NB4 (cell line): ENCODE measurements around the gene COLEC11.

Experiments used
- DNase-seq: peaks from one replicate; pipeline ENCODE4 v3.0.0; 2010; ENCODE audit warnings: low read depth
- H3K4me3 ChIP-seq: one replicate; pipeline ENCODE4 v1.5.1; 2011; ENCODE audit warnings: mild to moderate bottlenecking, low read depth, low read length, moderate library complexity
- CTCF ChIP-seq: IDR thresholded peaks from one replicate; pipeline ENCODE4 v1.5.1; 2012; ENCODE audit warnings: low read depth, low read length
- MAX ChIP-seq: IDR thresholded peaks from 2 replicates; pipeline ENCODE4 v1.6.1; 2011; ENCODE audit warnings: low read depth, low read length
- MYC ChIP-seq: IDR thresholded peaks from 2 replicates; pipeline ENCODE4 v1.6.1; 2011; ENCODE audit warnings: low read depth, low read length
- POLR2A ChIP-seq: IDR thresholded peaks from 2 replicates; pipeline ENCODE4 v1.6.1; 2011; ENCODE audit warnings: mild to moderate bottlenecking; ENCODE audit not compliant: insufficient read length; ENCODE audit errors: extremely low read depth

The COLEC11 gene

GRCh38 chr2:3643371-3644245 is 48.7 kb downstream of the COLEC11 start:
- TF ChIP-seq MAX (no peak), MYC (no peak)
- no peak for DNase-seq
- H3K4me3 ChIP-seq: no peak overlapping the region

- TF ChIP-seq MAX: no peak
- TF ChIP-seq CTCF: no peak
- TF ChIP-seq POLR2A: no peak
- TF ChIP-seq MYC: no peak
- no peak for DNase-seq
- H3K4me3 ChIP-seq: no peak overlapping the region
These were observed 49.3 kb downstream of the COLEC11 start for GRCh38 chr2:3644246-3644525.

GRCh38 chr2:3644891-3645605 is 50.1 kb downstream of the COLEC11 start:
- no peak for DNase-seq
- H3K4me3 ChIP-seq: no peak overlapping the region
- TF ChIP-seq MYC: no peak
- no peak for TF ChIP-seq MAX
- TF ChIP-seq POLR2A: no peak
- no peak for TF ChIP-seq CTCF

GRCh38 chr2:3645745-3646389 is 51.0 kb downstream of the COLEC11 start:
- TF ChIP-seq MAX: no peak
- TF ChIP-seq MYC: no peak
- TF ChIP-seq POLR2A: no peak
- TF ChIP-seq CTCF: no peak

GRCh38 chr2:3646446-3646845 is 51.5 kb downstream of the COLEC11 start:
- DNase-seq: no peak
- no peak overlapping the region for H3K4me3 ChIP-seq
- no peak for TF ChIP-seq CTCF
- TF ChIP-seq MAX: no peak
- no peak for TF ChIP-seq MYC
- TF ChIP-seq POLR2A: no peak

More at GRCh38 chr2:3645745-3646389, 51.0 kb downstream of the COLEC11 start:
- no peak for DNase-seq
- no peak overlapping the region for H3K4me3 ChIP-seq

- H3K4me3 ChIP-seq: no peak overlapping the region
- DNase-seq: no peak
- TF ChIP-seq CTCF (no peak), MYC (no peak), MAX (no peak), POLR2A (no peak)
These were observed 52.3 kb downstream of the COLEC11 start for GRCh38 chr2:3647246-3647645.
